ENCODE data around the gene HAS3.

DNA sequence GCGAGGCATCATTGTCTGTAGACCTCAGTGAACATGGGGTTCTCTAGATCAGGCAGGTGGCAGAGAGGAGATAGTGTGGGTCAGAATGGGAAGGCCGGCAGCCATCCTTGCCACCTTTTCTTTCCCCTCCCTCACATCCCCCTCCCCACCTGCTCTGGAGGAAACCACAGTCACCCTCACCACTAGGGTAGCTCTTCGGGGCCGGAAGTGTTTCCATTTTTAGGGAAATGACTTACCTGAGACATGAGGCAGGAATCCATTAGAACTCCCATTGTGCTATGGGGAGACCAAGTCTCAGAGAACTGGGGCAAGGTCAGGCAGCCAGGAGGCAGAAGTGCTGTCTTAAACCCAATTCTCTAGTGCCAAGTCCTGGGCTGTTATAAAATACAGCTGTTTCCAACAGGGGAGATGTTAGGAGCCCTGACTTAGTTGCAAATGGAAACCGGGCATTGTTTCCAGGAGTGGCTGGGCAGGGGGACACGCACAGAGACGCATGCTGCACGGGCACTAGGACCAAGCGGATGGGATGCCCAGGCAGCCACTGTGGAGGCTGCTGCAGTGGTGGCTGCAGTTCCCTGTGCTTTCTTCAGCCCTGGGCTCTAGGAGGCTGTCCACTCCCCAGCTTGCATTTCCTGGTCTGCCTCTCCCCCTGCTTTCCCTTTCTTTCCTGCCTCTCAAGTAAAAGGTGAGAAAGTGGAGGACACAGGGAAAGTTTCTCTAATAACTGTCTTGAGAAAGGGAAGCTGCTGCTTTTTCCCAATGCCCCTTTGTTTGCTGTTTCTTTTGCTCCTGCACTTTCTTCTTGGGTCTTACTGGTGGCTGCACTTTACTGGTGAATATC is 2.8 kb downstream of the HAS3 start:
- no peak for TF ChIP-seq ZFX (IDR thresholded peaks at IDR 0.05)
- TF ChIP-seq, protein P1, sequence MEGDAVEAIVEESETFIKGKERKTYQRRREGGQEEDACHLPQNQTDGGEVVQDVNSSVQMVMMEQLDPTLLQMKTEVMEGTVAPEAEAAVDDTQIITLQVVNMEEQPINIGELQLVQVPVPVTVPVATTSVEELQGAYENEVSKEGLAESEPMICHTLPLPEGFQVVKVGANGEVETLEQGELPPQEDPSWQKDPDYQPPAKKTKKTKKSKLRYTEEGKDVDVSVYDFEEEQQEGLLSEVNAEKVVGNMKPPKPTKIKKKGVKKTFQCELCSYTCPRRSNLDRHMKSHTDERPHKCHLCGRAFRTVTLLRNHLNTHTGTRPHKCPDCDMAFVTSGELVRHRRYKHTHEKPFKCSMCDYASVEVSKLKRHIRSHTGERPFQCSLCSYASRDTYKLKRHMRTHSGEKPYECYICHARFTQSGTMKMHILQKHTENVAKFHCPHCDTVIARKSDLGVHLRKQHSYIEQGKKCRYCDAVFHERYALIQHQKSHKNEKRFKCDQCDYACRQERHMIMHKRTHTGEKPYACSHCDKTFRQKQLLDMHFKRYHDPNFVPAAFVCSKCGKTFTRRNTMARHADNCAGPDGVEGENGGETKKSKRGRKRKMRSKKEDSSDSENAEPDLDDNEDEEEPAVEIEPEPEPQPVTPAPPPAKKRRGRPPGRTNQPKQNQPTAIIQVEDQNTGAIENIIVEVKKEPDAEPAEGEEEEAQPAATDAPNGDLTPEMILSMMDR (conservative IDR thresholded peaks at IDR 0.05) = no peak
